H9 (cell line): ENCODE measurements around the gene BRD7. TPM values are rescaled to one million over a fixed set of nuclear protein-coding genes. Genes with fewer than 3 reads are reported as not detected.

Experiments used
- DNase-seq: peaks from one replicate; pipeline ENCODE4 v3.0.0-alpha.2; 2017
- H2AFZ ChIP-seq: one replicate; pipeline ENCODE4 v1.6.1; 2013; ENCODE audit warnings: mild to moderate bottlenecking, low read length, control low read depth, moderate library complexity
- H2AK5ac ChIP-seq: 2 replicates; pipeline ENCODE4 v1.6.1; 2013; ENCODE audit warnings: low read length, control low read depth, mixed read lengths; ENCODE audit not compliant: insufficient read length
- H2BK120ac ChIP-seq: one replicate; pipeline ENCODE4 v1.6.1; 2013; ENCODE audit warnings: low read depth, mild to moderate bottlenecking, low read length, control low read depth, inconsistent platforms; ENCODE audit not compliant: poor library complexity, severe bottlenecking
- H2BK12ac ChIP-seq: 2 replicates; pipeline ENCODE4 v1.6.1; 2013; ENCODE audit warnings: low read length, control low read depth, mixed read lengths, low read depth; ENCODE audit not compliant: insufficient read length
- H2BK15ac ChIP-seq: 2 replicates; pipeline ENCODE4 v1.6.1; 2013; ENCODE audit warnings: low read depth, low read length, control low read depth
- H2BK20ac ChIP-seq: one replicate; pipeline ENCODE4 v1.6.1; 2013; ENCODE audit warnings: low read depth, mild to moderate bottlenecking, low read length, control low read depth, inconsistent platforms; ENCODE audit not compliant: poor library complexity, severe bottlenecking
- H2BK5ac ChIP-seq: 2 replicates; pipeline ENCODE4 v1.6.1; 2013; ENCODE audit warnings: low read length, control low read depth, mixed read lengths; ENCODE audit not compliant: insufficient read length
- H3K14ac ChIP-seq: 2 replicates; pipeline ENCODE4 v1.6.1; 2013; ENCODE audit warnings: low read length, control low read depth; ENCODE audit not compliant: insufficient read depth
- H3K18ac ChIP-seq: 2 replicates; pipeline ENCODE4 v1.6.1; 2013; ENCODE audit warnings: low read depth, mild to moderate bottlenecking, mixed read lengths, low read length, control low read depth; ENCODE audit not compliant: insufficient read length
- H3K23ac ChIP-seq: 2 replicates; pipeline ENCODE4 v1.6.1; 2013; ENCODE audit warnings: low read length, control low read depth, mixed read lengths, low read depth; ENCODE audit not compliant: insufficient read length
- H3K23me2 ChIP-seq: 2 replicates; pipeline ENCODE4 v1.6.1; 2013; ENCODE audit warnings: low read depth, mild to moderate bottlenecking, mixed read lengths, low read length, control low read depth; ENCODE audit not compliant: insufficient read length, poor library complexity, severe bottlenecking
- H3K27ac ChIP-seq: 2 replicates; pipeline ENCODE4 v1.5.1; 2013; ENCODE audit warnings: low read length, control low read depth, mixed read lengths, low read depth; ENCODE audit not compliant: insufficient read length
- H3K27me3 ChIP-seq: 2 replicates; pipeline ENCODE4 v1.6.1; 2013; ENCODE audit warnings: low read length, control low read depth, inconsistent platforms; ENCODE audit not compliant: insufficient read depth
- H3K4ac ChIP-seq: 2 replicates; pipeline ENCODE4 v1.6.1; 2013; ENCODE audit warnings: low read depth, mild to moderate bottlenecking, control low read depth, inconsistent platforms, low read length, moderate library complexity
- H3K4me1 ChIP-seq: 2 replicates; pipeline ENCODE4 v1.6.1; 2013; ENCODE audit warnings: low read length, control low read depth, inconsistent platforms; ENCODE audit not compliant: insufficient read depth
- H3K4me2 ChIP-seq: 2 replicates; pipeline ENCODE4 v1.6.1; 2013; ENCODE audit warnings: low read length, control low read depth, mixed read lengths; ENCODE audit not compliant: insufficient read length, insufficient read depth
- H3K56ac ChIP-seq: 2 replicates; pipeline ENCODE4 v1.6.1; 2013; ENCODE audit warnings: low read depth, mild to moderate bottlenecking, mixed read lengths, low read length, control low read depth; ENCODE audit not compliant: insufficient read length
- H3K79me1 ChIP-seq: 2 replicates; pipeline ENCODE4 v1.6.1; 2013; ENCODE audit warnings: low read depth, mild to moderate bottlenecking, moderate library complexity, low read length, control low read depth, inconsistent platforms; ENCODE audit not compliant: insufficient read depth, poor library complexity, severe bottlenecking
- H3K79me2 ChIP-seq: 2 replicates; pipeline ENCODE4 v1.6.1; 2013; ENCODE audit warnings: low read length, control low read depth, inconsistent platforms; ENCODE audit not compliant: insufficient read depth
- H3K9ac ChIP-seq: 2 replicates; pipeline ENCODE4 v1.6.1; 2013; ENCODE audit warnings: low read length, control low read depth, mixed read lengths; ENCODE audit not compliant: insufficient read length; ENCODE audit errors: extremely low read depth
- H3K9me3 ChIP-seq: one replicate; pipeline ENCODE4 v1.6.1; 2013; ENCODE audit warnings: low read depth, low read length, inconsistent platforms; ENCODE audit not compliant: control insufficient read depth
- H3T11ph ChIP-seq: one replicate; pipeline ENCODE4 v1.6.1; 2013; ENCODE audit warnings: mild to moderate bottlenecking, low read length, control low read depth, inconsistent platforms
- H4K20me1 ChIP-seq: one replicate; pipeline ENCODE4 v1.6.1; 2013; ENCODE audit not compliant: control insufficient read depth, insufficient read length, insufficient read depth
- H4K5ac ChIP-seq: 2 replicates; pipeline ENCODE4 v1.6.1; 2013; ENCODE audit warnings: low read depth, mild to moderate bottlenecking, mixed read lengths, low read length, control low read depth; ENCODE audit not compliant: insufficient read length
- H4K8ac ChIP-seq: replicated peaks from 2 replicates; pipeline ENCODE4 v1.6.1; 2013; ENCODE audit warnings: low read length, control low read depth, mixed read lengths, low read depth; ENCODE audit not compliant: insufficient read length
- H4K91ac ChIP-seq: 2 replicates; pipeline ENCODE4 v1.6.1; 2013; ENCODE audit warnings: low read depth, mild to moderate bottlenecking, moderate library complexity, mixed read lengths, low read length, control low read depth; ENCODE audit not compliant: insufficient read length
- H3K27ac Mint-ChIP-seq, 3 experiments: 2 replicates in 2 of 3; 3 replicates in 1 of 3; pipeline ENCODE4 v1.8.0; 2020 to 2021; ENCODE audit warnings: mixed read lengths in 3 of 3, mild to moderate bottlenecking in 1 of 3, moderate library complexity in 1 of 3
- H3K27me3 Mint-ChIP-seq: 2 replicates; pipeline ENCODE4 v1.8.0; 2021; ENCODE audit warnings: low read depth, mild to moderate bottlenecking, moderate library complexity, mixed read lengths
- H3K36me3 Mint-ChIP-seq, 3 experiments: 2 replicates in 2 of 3; 3 replicates in 1 of 3; pipeline ENCODE4 v1.8.0; 2020 to 2021; ENCODE audit warnings: low read depth in 3 of 3, mixed read lengths in 3 of 3; ENCODE audit not compliant: insufficient read depth in 1 of 3
- H3K4me1 Mint-ChIP-seq, 2 experiments: 2 replicates each; pipeline ENCODE4 v1.8.0; 2020; ENCODE audit warnings: mixed read lengths in 2 of 2
- H3K4me3 Mint-ChIP-seq, 2 experiments: 2 replicates in 1 of 2; 3 replicates in 1 of 2; pipeline ENCODE4 v1.8.0; 2020 to 2021; ENCODE audit warnings: mild to moderate bottlenecking in 2 of 2, mixed read lengths in 2 of 2, moderate library complexity in 1 of 2
- H3K9me3 Mint-ChIP-seq, 2 experiments: 2 replicates in 1 of 2; 3 replicates in 1 of 2; pipeline ENCODE4 v1.8.0; 2020; ENCODE audit warnings: mild to moderate bottlenecking in 2 of 2, mixed read lengths in 2 of 2, moderate library complexity in 1 of 2
- WGBS: extraction: QIAGEN DNeasy Blood & Tissue Kit; methylation state at CpG from one replicate; pipeline ENCODE4 v1.1.7; 2013; ENCODE audit warnings: missing lambda C conversion rate, low lambda C conversion rate, mixed read lengths; ENCODE audit not compliant: insufficient read length; ENCODE audit errors: extremely low coverage; 5-methylcytosine and 5-hydroxymethylcytosine counted together
- total RNA-seq: library from RNA; stranded (reverse); gene quantifications from 2 replicates; pipeline ENCODE4 v1.2.1, GENCODE V29; 2021
- TF ChIP-seq, protein P1 (sequence below): fragments of 200-600 bp; sonication (generic); conservative IDR thresholded peaks from 3 replicates; pipeline ENCODE4 v1.8.0; 2021; ENCODE audit warnings: antibody characterized with exemption, mild to moderate bottlenecking

Gene BRD7
- total RNA-seq, 1 experiment from 2014 or later = 112 TPM

DNA sequence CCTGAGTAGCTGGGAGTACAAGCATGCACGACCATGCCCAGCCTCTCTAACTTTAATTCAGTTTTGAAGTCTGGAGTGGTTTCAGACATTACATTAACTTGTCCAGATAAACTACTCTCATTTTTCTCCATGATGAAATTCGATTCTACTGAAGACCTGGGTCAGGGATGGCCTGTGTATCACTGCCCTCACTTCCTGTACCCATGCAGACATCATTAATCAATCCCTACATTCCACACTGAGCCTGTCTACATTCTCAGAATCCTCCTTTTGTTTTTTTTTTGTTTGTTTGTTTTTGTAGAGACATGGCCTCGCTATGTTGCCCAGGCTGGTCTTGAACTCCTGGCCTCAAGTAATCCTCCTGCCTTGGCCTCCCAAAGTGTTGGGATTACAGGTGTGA, 79.9 kb downstream of the BRD7 start:
- H3K27ac Mint-ChIP-seq = no peak overlapping the region
- H3K36me3 Mint-ChIP-seq = peaks cover 0 to 5% (median 0%) of the 10 kb centered on the region in 3 experiments; a peak in 4 of 7 replicates
- no peak overlapping the region for H4K5ac ChIP-seq
- H3K14ac ChIP-seq = no peak overlapping the region
- TF ChIP-seq, protein P1, sequence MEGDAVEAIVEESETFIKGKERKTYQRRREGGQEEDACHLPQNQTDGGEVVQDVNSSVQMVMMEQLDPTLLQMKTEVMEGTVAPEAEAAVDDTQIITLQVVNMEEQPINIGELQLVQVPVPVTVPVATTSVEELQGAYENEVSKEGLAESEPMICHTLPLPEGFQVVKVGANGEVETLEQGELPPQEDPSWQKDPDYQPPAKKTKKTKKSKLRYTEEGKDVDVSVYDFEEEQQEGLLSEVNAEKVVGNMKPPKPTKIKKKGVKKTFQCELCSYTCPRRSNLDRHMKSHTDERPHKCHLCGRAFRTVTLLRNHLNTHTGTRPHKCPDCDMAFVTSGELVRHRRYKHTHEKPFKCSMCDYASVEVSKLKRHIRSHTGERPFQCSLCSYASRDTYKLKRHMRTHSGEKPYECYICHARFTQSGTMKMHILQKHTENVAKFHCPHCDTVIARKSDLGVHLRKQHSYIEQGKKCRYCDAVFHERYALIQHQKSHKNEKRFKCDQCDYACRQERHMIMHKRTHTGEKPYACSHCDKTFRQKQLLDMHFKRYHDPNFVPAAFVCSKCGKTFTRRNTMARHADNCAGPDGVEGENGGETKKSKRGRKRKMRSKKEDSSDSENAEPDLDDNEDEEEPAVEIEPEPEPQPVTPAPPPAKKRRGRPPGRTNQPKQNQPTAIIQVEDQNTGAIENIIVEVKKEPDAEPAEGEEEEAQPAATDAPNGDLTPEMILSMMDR = no peak
- no peak overlapping the region for H3K4me3 Mint-ChIP-seq
- no peak overlapping the region for H2AK5ac ChIP-seq
- H2BK12ac ChIP-seq = no peak overlapping the region
- peaks cover 0 to under 1% of the 10 kb centered on the region in 2 experiments; a peak in 1 of 4 replicates for H3K4me1 Mint-ChIP-seq
- no peak overlapping the region for H3K27ac ChIP-seq
- H4K20me1 ChIP-seq = no peaks in the 10 kb centered on the region
- no peaks in the 10 kb centered on the region; the same call in 1 of the 2 replicates for H3K27me3 Mint-ChIP-seq
- no peak overlapping the region for H3K4ac ChIP-seq
- H3K4me2 ChIP-seq = no peak overlapping the region
- no peak overlapping the region for H4K8ac ChIP-seq
- no peaks in the 10 kb centered on the region for H3K23me2 ChIP-seq
- H3K79me2 ChIP-seq = no peaks in the 10 kb centered on the region
- no peak overlapping the region for H3K23ac ChIP-seq
- no peak overlapping the region for H2BK20ac ChIP-seq
- no peaks in the 10 kb centered on the region for H3K79me1 ChIP-seq
- H2BK15ac ChIP-seq = no peak overlapping the region
- H3K56ac ChIP-seq = no peak overlapping the region
- no peak overlapping the region for H2BK5ac ChIP-seq
- no peak overlapping the region for H2AFZ ChIP-seq
- WGBS = no CpG with 5 or more reads among the region's 3 CpGs
- H3T11ph ChIP-seq = no peak overlapping the region
- H4K91ac ChIP-seq = no peak overlapping the region
- no peak overlapping the region for H2BK120ac ChIP-seq
- H3K27me3 ChIP-seq = no peaks in the 10 kb centered on the region
- no peak for DNase-seq
- H3K9me3 Mint-ChIP-seq = peaks cover 3 to 4% of the 10 kb centered on the region in 2 experiments; a peak in 4 of 5 replicates
- no peak overlapping the region for H3K9ac ChIP-seq
- no peaks in the 10 kb centered on the region for H3K9me3 ChIP-seq
- no peaks in the 10 kb centered on the region for H3K4me1 ChIP-seq
- H3K18ac ChIP-seq = no peak overlapping the region
